NCI-H446 treated with DMSO at 0.1 percent for 48 hours (cell line): Measurements from ENCODE around the gene RHEB.

Source experiments
- DNase-seq: peaks from one replicate; lab custom pipeline; 2025; lab: John Stamatoyannopoulos, UW

Gene RHEB

GRCh38 chr7:151448261-151449252, 71.1 kb downstream of the RHEB start:
- no peak for DNase-seq

- no peak for DNase-seq
These were observed 71.8 kb downstream of the RHEB start for GRCh38 chr7:151447901-151448260.

- DNase-seq: no peak
These were observed 72.4 kb downstream of the RHEB start for GRCh38 chr7:151447312-151447711.

GRCh38 chr7:151446412-151446811, 73.3 kb downstream of the RHEB start:
- no peak for DNase-seq

- DNase-seq: no peak
These were observed 75.1 kb downstream of the RHEB start for GRCh38 chr7:151444632-151445031.

- DNase-seq: no peak
These were observed 76.8 kb downstream of the RHEB start for GRCh38 chr7:151442776-151443496.

GRCh38 chr7:151440799-151441445, 78.8 kb downstream of the RHEB start:
- DNase-seq: no peak

- DNase-seq: no peak
These were observed 79.6 kb downstream of the RHEB start, which contains the start of gene CRYGN for GRCh38 chr7:151439855-151440798. Gene CRYGN (minus strand): TSS chr7:151440141. CDS start chr7:151439917, 224 bp downstream.

GRCh38 chr7:151438864-151439601, 80.7 kb downstream of the RHEB start:
- no peak for DNase-seq

GRCh38 chr7:151437866-151438516, 81.7 kb downstream of the RHEB start:
- DNase-seq: no peak

- DNase-seq: no peak
These were observed 82.5 kb downstream of the RHEB start for GRCh38 chr7:151437159-151437553.

GRCh38 chr7:151436446-151437158, 83.1 kb downstream of the RHEB start:
- no peak for DNase-seq

- no peak for DNase-seq
These were observed 83.7 kb downstream of the RHEB start for GRCh38 chr7:151435971-151436370.

GRCh38 chr7:151435103-151435916, 84.4 kb downstream of the RHEB start:
- no peak for DNase-seq

GRCh38 chr7:151434549-151434948, 85.1 kb downstream of the RHEB start:
- DNase-seq: no peak

- DNase-seq: no peak
These were observed 85.8 kb downstream of the RHEB start for GRCh38 chr7:151433721-151434400.

GRCh38 chr7:151432658-151433521, 86.8 kb downstream of the RHEB start:
- no peak for DNase-seq
